C4-2B (cell line): Measurements from ENCODE around the gene ADCY2.

ENCODE experiments used
- ZFX ChIP-seq: fragments of 450-650 bp; IDR thresholded peaks from 2 replicates; pipeline ENCODE4 v1.6.1; 2017
- TF ChIP-seq, protein P1 (sequence below): fragments of 450-650 bp; conservative IDR thresholded peaks from 2 replicates; pipeline ENCODE4 v1.5.1; 2017; ENCODE audit warnings: mild to moderate bottlenecking

DNA sequence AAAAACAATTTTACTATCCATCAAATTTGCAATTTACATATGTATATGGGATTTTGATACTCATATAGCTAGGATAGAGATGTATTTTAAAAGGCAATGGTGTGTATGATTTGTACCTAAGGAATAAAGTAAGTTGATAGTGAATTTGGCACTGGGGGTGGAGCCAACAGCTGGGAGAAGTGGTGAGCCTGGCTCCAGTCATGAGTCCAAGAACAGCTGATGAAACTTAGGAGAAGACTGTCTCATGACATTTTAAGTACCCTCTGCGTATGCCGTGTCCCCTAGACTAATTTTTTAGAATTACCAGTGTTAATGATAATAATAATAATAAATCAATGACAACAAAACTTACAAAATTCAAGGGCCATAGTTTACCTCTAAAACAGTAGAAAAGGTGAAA, 181.4 kb downstream of the ADCY2 start:
- TF ChIP-seq, protein P1, sequence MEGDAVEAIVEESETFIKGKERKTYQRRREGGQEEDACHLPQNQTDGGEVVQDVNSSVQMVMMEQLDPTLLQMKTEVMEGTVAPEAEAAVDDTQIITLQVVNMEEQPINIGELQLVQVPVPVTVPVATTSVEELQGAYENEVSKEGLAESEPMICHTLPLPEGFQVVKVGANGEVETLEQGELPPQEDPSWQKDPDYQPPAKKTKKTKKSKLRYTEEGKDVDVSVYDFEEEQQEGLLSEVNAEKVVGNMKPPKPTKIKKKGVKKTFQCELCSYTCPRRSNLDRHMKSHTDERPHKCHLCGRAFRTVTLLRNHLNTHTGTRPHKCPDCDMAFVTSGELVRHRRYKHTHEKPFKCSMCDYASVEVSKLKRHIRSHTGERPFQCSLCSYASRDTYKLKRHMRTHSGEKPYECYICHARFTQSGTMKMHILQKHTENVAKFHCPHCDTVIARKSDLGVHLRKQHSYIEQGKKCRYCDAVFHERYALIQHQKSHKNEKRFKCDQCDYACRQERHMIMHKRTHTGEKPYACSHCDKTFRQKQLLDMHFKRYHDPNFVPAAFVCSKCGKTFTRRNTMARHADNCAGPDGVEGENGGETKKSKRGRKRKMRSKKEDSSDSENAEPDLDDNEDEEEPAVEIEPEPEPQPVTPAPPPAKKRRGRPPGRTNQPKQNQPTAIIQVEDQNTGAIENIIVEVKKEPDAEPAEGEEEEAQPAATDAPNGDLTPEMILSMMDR = no peak
- TF ChIP-seq ZFX = no peak
